Endothelial cell of umbilical vein (primary cell): ENCODE measurements around the gene CLSTN2. TPM values are rescaled to one million over a fixed set of nuclear protein-coding genes. Genes with fewer than 3 reads are reported as not detected.

Source experiments
- BruUV-seq: library from RNA; stranded (reverse); fragments of 400-500 nt; replicated peaks from 2 replicates; lab custom pipeline; 2021; lab: Mats Ljungman, UMichigan
- CTCF ChIA-PET: fragments of 300-600, 350-600 bp; sonication (Branson Sonifier 250); formaldehyde crosslinking; loops from one replicate; lab custom pipeline; 2021; ENCODE audit warnings: antibody characterized with exemption, inconsistent platforms; lab: Charles Lee
- POLR2A ChIA-PET: fragments of 300-600, 350-600 bp; sonication (Branson Sonifier 250); formaldehyde crosslinking; loops from one replicate; lab custom pipeline; 2021; ENCODE audit warnings: antibody characterized with exemption, inconsistent platforms; lab: Charles Lee
- DNase-seq: peaks from one replicate; pipeline ENCODE4 v3.0.0-alpha.2; 2011; ENCODE audit warnings: low read depth, low spot score
- FAIRE-seq: peaks from 2 replicates; lab custom pipeline; 2011; peaks lifted over from hg19 to GRCh38; lab: Jason Lieb, UNC
- H2AFZ ChIP-seq: 2 replicates; pipeline ENCODE4 v1.6.0; 2012; ENCODE audit warnings: low read depth, low read length, control low read depth, inconsistent platforms
- H3K27ac ChIP-seq: 2 replicates; pipeline ENCODE4 v1.5.1; 2011; ENCODE audit warnings: low read depth, mild to moderate bottlenecking, control low read depth, low read length, moderate library complexity; ENCODE audit not compliant: insufficient read depth
- H3K27me3 ChIP-seq, 2 experiments: 2 replicates each; pipeline versions ENCODE4 v1.6.0 to v1.6.1; 2011; ENCODE audit warnings: low read length in 2 of 2, mixed read lengths in 1 of 2; ENCODE audit not compliant: control insufficient read depth in 2 of 2, insufficient read depth in 2 of 2
- H3K36me3 ChIP-seq, 2 experiments: 2 replicates in 1 of 2; 3 replicates in 1 of 2; pipeline ENCODE4 v1.5.1; 2011; ENCODE audit warnings: low read length in 2 of 2, mild to moderate bottlenecking in 1 of 2, moderate library complexity in 1 of 2; ENCODE audit not compliant: control insufficient read depth in 2 of 2, insufficient read depth in 2 of 2; ENCODE audit errors: extremely low read depth in 1 of 2
- H3K4me1 ChIP-seq: 3 replicates; pipeline ENCODE4 v1.5.1; 2011; ENCODE audit warnings: mild to moderate bottlenecking, low read length; ENCODE audit not compliant: control insufficient read depth, insufficient read depth; ENCODE audit errors: extremely low read depth
- H3K4me2 ChIP-seq: 2 replicates; pipeline ENCODE4 v1.6.1; 2011; ENCODE audit warnings: low read length, control low read depth, mixed read lengths; ENCODE audit not compliant: insufficient read depth
- H3K4me3 ChIP-seq, 3 experiments: fragments of 200-600 bp in 1 of 3; sonication (generic), shearing (Covaris generic) in 1 of 3; replicated peaks in 1 of 3; 2 replicates each; pipeline ENCODE4 v1.5.1; 2011 to 2016; ENCODE audit warnings: control low read depth in 3 of 3, low read length in 3 of 3, mild to moderate bottlenecking in 2 of 3, inconsistent platforms in 1 of 3, low read depth in 1 of 3, moderate library complexity in 1 of 3; ENCODE audit not compliant: insufficient read depth in 1 of 3
- H3K79me2 ChIP-seq: 2 replicates; pipeline ENCODE4 v1.6.0; 2012; ENCODE audit warnings: low read length, inconsistent platforms; ENCODE audit not compliant: control insufficient read depth, insufficient read depth
- H3K9ac ChIP-seq: replicated peaks from 2 replicates; pipeline ENCODE3; 2011; ENCODE audit warnings: low read length, control low read depth; ENCODE audit not compliant: insufficient read depth; ENCODE audit errors: extremely low read depth
- H3K9me1 ChIP-seq: replicated peaks from 3 replicates; pipeline ENCODE4 v1.6.0; 2011; ENCODE audit warnings: mild to moderate bottlenecking, low read length; ENCODE audit not compliant: control insufficient read depth, insufficient read depth; ENCODE audit errors: extremely low read depth
- H3K9me3 ChIP-seq: replicated peaks from 2 replicates; pipeline ENCODE4 v1.5.1; 2012; ENCODE audit warnings: low read length, inconsistent platforms; ENCODE audit not compliant: control insufficient read depth, insufficient read depth
- H4K20me1 ChIP-seq: replicated peaks from 2 replicates; pipeline ENCODE3; 2011; ENCODE audit warnings: mild to moderate bottlenecking, low read length; ENCODE audit not compliant: control insufficient read depth, insufficient read depth; ENCODE audit errors: extremely low read depth
- EZH2 ChIP-seq: IDR thresholded peaks from 2 replicates; pipeline ENCODE4 v1.6.1; 2012; ENCODE audit warnings: borderline replicate concordance, low read depth, mild to moderate bottlenecking, moderate library complexity, low read length, inconsistent platforms; ENCODE audit not compliant: severe bottlenecking
- FOS ChIP-seq: IDR thresholded peaks from 2 replicates; pipeline ENCODE4 v1.6.1; 2011; ENCODE audit warnings: mild to moderate bottlenecking, low read length, moderate library complexity, borderline replicate concordance; ENCODE audit not compliant: insufficient read depth
- GATA2 ChIP-seq: IDR thresholded peaks from 2 replicates; pipeline ENCODE4 v1.7.0; 2011; ENCODE audit warnings: low read depth, mild to moderate bottlenecking, moderate library complexity, mixed read lengths, low read length; ENCODE audit not compliant: insufficient read length, insufficient read depth
- JUN ChIP-seq: IDR thresholded peaks from 2 replicates; pipeline ENCODE4 v1.6.1; 2011; ENCODE audit warnings: borderline replicate concordance, low read depth; ENCODE audit not compliant: insufficient read length, insufficient read depth
- MYC ChIP-seq: IDR thresholded peaks from one replicate; pipeline ENCODE4 v1.6.1; 2011; ENCODE audit warnings: mild to moderate bottlenecking, low read depth, low read length
- POLR2A ChIP-seq: IDR thresholded peaks from 2 replicates; pipeline ENCODE4 v1.6.1; 2012; ENCODE audit warnings: low read depth, mild to moderate bottlenecking, control low read depth, low read length
- POLR2AphosphoS5 ChIP-seq: IDR thresholded peaks from 2 replicates; pipeline ENCODE4 v1.6.1; 2012; ENCODE audit warnings: low read depth, mild to moderate bottlenecking, control low read depth, low read length, moderate library complexity; ENCODE audit not compliant: insufficient read depth
- dilution Hi-C: fragments of 300-500 bp; cut with MboI; formaldehyde crosslinking; loops from one replicate; pipeline ENCODE4 v1.15.0; 2019; ENCODE audit warnings: low sequenced_read_pairs; ENCODE audit not compliant: extremely low pct_ligation_motif_present
- intact Hi-C: fragments of 100-400 bp; cut with micrococcal nuclease; formaldehyde crosslinking; loops from one replicate; pipeline ENCODE4 v1.10.0; 2022
- polyA plus RNA-seq, 4 experiments: library from polyadenylated mRNA; depleted of rRNA in 3 of 4; stranded (reverse) in 3 of 4; unstranded in 1 of 4; fragments of >200 nt; gene quantifications; 2 replicates each; pipeline versions ENCODE4 v1.2.1 to v1.2.3, GENCODE V29; 2011 to 2012; ENCODE audit warnings: missing spikeins in 1 of 4
- total RNA-seq: library from RNA; stranded (reverse); gene quantifications from 2 replicates; pipeline ENCODE4 v1.2.3, GENCODE V29; 2021
- TF ChIP-seq, protein P1 (sequence below), 2 donors: IDR thresholded peaks; 1 replicate in 1 of 2; 2 replicates in 1 of 2; pipeline ENCODE4 v1.5.1; 2011; ENCODE audit warnings: low read length in 2 of 2, mild to moderate bottlenecking in 2 of 2, moderate library complexity in 2 of 2, control low read depth in 1 of 2, inconsistent platforms in 1 of 2, low read depth in 1 of 2; ENCODE audit not compliant: insufficient read depth in 1 of 2; ENCODE audit errors: extremely low read depth in 1 of 2
- TF ChIP-seq, protein P2 (sequence below): IDR thresholded peaks from 2 replicates; pipeline ENCODE4 v1.6.1; 2011; ENCODE audit not compliant: insufficient read depth, insufficient read length

CLSTN2 gene
- total and polyA plus RNA-seq, 2 donors (not counting 3 experiments of a cell fraction or from before 2014, with no cell fraction given), result 0.26 to 0.38 TPM

DNA sequence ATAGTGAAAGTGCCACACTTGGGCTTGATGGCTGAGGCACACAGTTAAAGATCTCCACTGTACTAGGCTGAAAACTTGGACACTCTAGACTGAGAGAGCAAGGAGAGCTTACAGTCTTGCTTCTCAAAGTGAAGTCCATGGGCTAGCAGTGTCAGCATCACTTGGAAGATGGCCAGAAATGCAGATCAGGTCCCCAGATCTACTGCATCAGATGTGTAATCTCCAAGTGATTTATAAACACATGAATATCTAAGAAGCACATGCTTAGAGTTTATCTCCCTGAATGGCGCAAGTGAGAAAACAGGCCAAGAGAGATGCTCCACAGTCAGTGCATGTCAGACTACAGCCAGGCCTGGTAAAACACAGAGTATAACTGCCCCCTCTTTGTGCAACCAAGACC is 308.6 kb downstream of the CLSTN2 start:
- Histone ChIP-seq H3K4me3 (no peak overlapping the region), H4K20me1 (no peaks in the 10 kb centered on the region), H3K27me3 (no peaks in the 10 kb centered on the region), H3K9me3 (no peaks in the 10 kb centered on the region), H3K79me2 (no peaks in the 10 kb centered on the region), H3K4me1 (no peaks in the 10 kb centered on the region), H2AFZ (no peak overlapping the region), H3K9me1 (no peaks in the 10 kb centered on the region), H3K4me2 (no peak overlapping the region), H3K36me3 (no peaks in the 10 kb centered on the region), H3K27ac (no peak overlapping the region), H3K9ac (no peak overlapping the region)
- intact Hi-C loops, result no loop called here
- DNase-seq (no peak), FAIRE-seq (no peak)
- CTCF ChIA-PET, result no interaction called here
- no TSS peak for BruUV-seq
- dilution Hi-C loops, result no loop called here
- POLR2A ChIA-PET, result no interaction called here
- TF ChIP-seq MYC (no peak), POLR2A (no peak), EZH2 (no peak), FOS (no peak), GATA2 (no peak), JUN (no peak), POLR2AphosphoS5 (no peak)
- TF ChIP-seq, protein P1, sequence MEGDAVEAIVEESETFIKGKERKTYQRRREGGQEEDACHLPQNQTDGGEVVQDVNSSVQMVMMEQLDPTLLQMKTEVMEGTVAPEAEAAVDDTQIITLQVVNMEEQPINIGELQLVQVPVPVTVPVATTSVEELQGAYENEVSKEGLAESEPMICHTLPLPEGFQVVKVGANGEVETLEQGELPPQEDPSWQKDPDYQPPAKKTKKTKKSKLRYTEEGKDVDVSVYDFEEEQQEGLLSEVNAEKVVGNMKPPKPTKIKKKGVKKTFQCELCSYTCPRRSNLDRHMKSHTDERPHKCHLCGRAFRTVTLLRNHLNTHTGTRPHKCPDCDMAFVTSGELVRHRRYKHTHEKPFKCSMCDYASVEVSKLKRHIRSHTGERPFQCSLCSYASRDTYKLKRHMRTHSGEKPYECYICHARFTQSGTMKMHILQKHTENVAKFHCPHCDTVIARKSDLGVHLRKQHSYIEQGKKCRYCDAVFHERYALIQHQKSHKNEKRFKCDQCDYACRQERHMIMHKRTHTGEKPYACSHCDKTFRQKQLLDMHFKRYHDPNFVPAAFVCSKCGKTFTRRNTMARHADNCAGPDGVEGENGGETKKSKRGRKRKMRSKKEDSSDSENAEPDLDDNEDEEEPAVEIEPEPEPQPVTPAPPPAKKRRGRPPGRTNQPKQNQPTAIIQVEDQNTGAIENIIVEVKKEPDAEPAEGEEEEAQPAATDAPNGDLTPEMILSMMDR (IDR thresholded peaks at IDR 0.05; ENCODE audit: extremely low read depth in 1 of 2, insufficient read depth in 1 of 2, low read depth in 1 of 2, low read length in 2 of 2), result no peak
- TF ChIP-seq, protein P2, sequence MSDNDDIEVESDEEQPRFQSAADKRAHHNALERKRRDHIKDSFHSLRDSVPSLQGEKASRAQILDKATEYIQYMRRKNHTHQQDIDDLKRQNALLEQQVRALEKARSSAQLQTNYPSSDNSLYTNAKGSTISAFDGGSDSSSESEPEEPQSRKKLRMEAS, result no peak
